Trophoblast cell (in vitro differentiated cells and primary cell): Measurements from ENCODE around the gene LRP5.

Experiments used
- DNase-seq, 2 donors: peaks; one replicate each; pipeline ENCODE4 v3.0.0-alpha.2; 2016
- H2AFZ ChIP-seq: 2 replicates; pipeline ENCODE4 v1.6.1; 2013; ENCODE audit warnings: low read length, moderate library complexity, mild to moderate bottlenecking; ENCODE audit not compliant: insufficient read depth, poor library complexity
- H2AK5ac ChIP-seq: 2 replicates; pipeline ENCODE4 v1.6.1; 2013; ENCODE audit warnings: mild to moderate bottlenecking, low read length
- H2BK120ac ChIP-seq: 2 replicates; pipeline ENCODE4 v1.6.1; 2013; ENCODE audit warnings: low read length, mild to moderate bottlenecking, moderate library complexity; ENCODE audit not compliant: insufficient read depth, poor library complexity
- H2BK12ac ChIP-seq: 2 replicates; pipeline ENCODE4 v1.6.1; 2013; ENCODE audit warnings: mild to moderate bottlenecking, low read length, moderate library complexity
- H2BK5ac ChIP-seq: 2 replicates; pipeline ENCODE4 v1.6.1; 2013; ENCODE audit warnings: low read length, low read depth, moderate library complexity, mild to moderate bottlenecking; ENCODE audit not compliant: poor library complexity
- H3K14ac ChIP-seq: 2 replicates; pipeline ENCODE4 v1.6.1; 2013; ENCODE audit warnings: mild to moderate bottlenecking, low read length
- H3K18ac ChIP-seq: 2 replicates; pipeline ENCODE4 v1.6.1; 2013; ENCODE audit warnings: mild to moderate bottlenecking, low read length
- H3K23ac ChIP-seq: 2 replicates; pipeline ENCODE4 v1.6.1; 2013; ENCODE audit warnings: low read length
- H3K27ac ChIP-seq: 2 replicates; pipeline ENCODE4 v1.5.1; 2013; ENCODE audit warnings: low read depth, mild to moderate bottlenecking, inconsistent platforms, low read length, moderate library complexity
- H3K27me3 ChIP-seq: 2 replicates; pipeline ENCODE4 v1.6.1; 2013; ENCODE audit warnings: inconsistent platforms, mild to moderate bottlenecking, low read length, moderate library complexity; ENCODE audit not compliant: insufficient read depth
- H3K36me3 ChIP-seq, 2 experiments: 1 replicate in 1 of 2; 2 replicates in 1 of 2; pipeline ENCODE4 v1.6.1; 2013; ENCODE audit warnings: low read length in 2 of 2, mild to moderate bottlenecking in 2 of 2, moderate library complexity in 1 of 2; ENCODE audit not compliant: insufficient read depth in 2 of 2, control insufficient read depth in 1 of 2
- H3K4ac ChIP-seq: 2 replicates; pipeline ENCODE4 v1.6.1; 2013; ENCODE audit warnings: low read depth, mild to moderate bottlenecking, low read length, moderate library complexity
- H3K4me1 ChIP-seq, 2 experiments: 1 replicate in 1 of 2; 2 replicates in 1 of 2; pipeline ENCODE4 v1.6.1; 2013; ENCODE audit warnings: low read length in 2 of 2, mild to moderate bottlenecking in 2 of 2, moderate library complexity in 1 of 2; ENCODE audit not compliant: insufficient read depth in 2 of 2, control insufficient read depth in 1 of 2
- H3K4me2 ChIP-seq: 2 replicates; pipeline ENCODE4 v1.6.1; 2013; ENCODE audit warnings: inconsistent platforms, mild to moderate bottlenecking, low read length, moderate library complexity
- H3K4me3 ChIP-seq: 2 replicates; pipeline ENCODE4 v1.5.1; 2013; ENCODE audit warnings: mild to moderate bottlenecking, low read depth, low read length, inconsistent platforms
- H3K79me1 ChIP-seq: one replicate; pipeline ENCODE4 v1.6.1; 2013; ENCODE audit warnings: low read length
- H3K79me2 ChIP-seq: 2 replicates; pipeline ENCODE4 v1.6.1; 2013; ENCODE audit warnings: low read length, mild to moderate bottlenecking; ENCODE audit not compliant: control insufficient read depth, insufficient read depth, poor library complexity
- H3K9ac ChIP-seq: 2 replicates; pipeline ENCODE4 v1.6.1; 2013; ENCODE audit warnings: mild to moderate bottlenecking, low read length
- H3K9me3 ChIP-seq: 2 replicates; pipeline ENCODE4 v1.6.1; 2013; ENCODE audit warnings: low read depth, mild to moderate bottlenecking, control low read depth, inconsistent platforms, low read length; ENCODE audit not compliant: insufficient read depth
- H4K12ac ChIP-seq: 2 replicates; pipeline ENCODE4 v1.6.1; 2013; ENCODE audit warnings: low read depth, mild to moderate bottlenecking, low read length, moderate library complexity
- H4K8ac ChIP-seq: 2 replicates; pipeline ENCODE4 v1.6.1; 2013; ENCODE audit warnings: low read depth, mild to moderate bottlenecking, low read length, moderate library complexity
- H4K91ac ChIP-seq: one replicate; pipeline ENCODE4 v1.6.1; 2013; ENCODE audit warnings: low read depth, mild to moderate bottlenecking, low read length, moderate library complexity
- WGBS: extraction: QIAGEN DNeasy Blood & Tissue Kit; methylation state at CpG from one replicate; pipeline ENCODE4 v1.1.7; 2013; ENCODE audit warnings: missing lambda C conversion rate; ENCODE audit not compliant: insufficient read length, insufficient coverage; ENCODE audit errors: extremely low coverage; 5-methylcytosine and 5-hydroxymethylcytosine counted together

LRP5 gene

GRCh38 chr11:68353118-68353517 is 40.7 kb downstream of the LRP5 start:
- Histone ChIP-seq H2BK12ac (peak overlapping the region; percentile 7), H3K79me2 (no peaks in the 10 kb centered on the region), H2AFZ (no peak overlapping the region), H4K8ac (no peak overlapping the region), H3K79me1 (peaks cover 11% of the 10 kb centered on the region), H3K9ac (no peak overlapping the region), H3K23ac (no peak overlapping the region), H3K9me3 (peaks cover 5% of the 10 kb centered on the region), H3K14ac (peak overlapping the region; percentile 13), H3K4ac (no peak overlapping the region), H2AK5ac (peak overlapping the region; percentile 27), H3K36me3 (peaks cover under 1 to 4% of the 10 kb centered on the region in 2 experiments), H3K4me3 (no peak overlapping the region), H3K4me1 (peaks cover 20 to 24% of the 10 kb centered on the region in 2 experiments), H3K27me3 (no peaks in the 10 kb centered on the region), H2BK5ac (no peak overlapping the region), H3K4me2 (no peak overlapping the region), H3K27ac (no peak overlapping the region), H4K91ac (peak overlapping the region; percentile 9), H2BK120ac (no peak overlapping the region), H4K12ac (no peak overlapping the region), H3K18ac (peak overlapping the region; percentile 22)
- WGBS: no CpG with 5 or more reads among the region's 7 CpGs
- DNase-seq: peak; percentile 72 to 89

GRCh38 chr11:68353669-68354068 is 41.3 kb downstream of the LRP5 start:
- Histone ChIP-seq H3K14ac (peak overlapping the region; percentile 13), H3K36me3 (peaks cover 3 to 5% of the 10 kb centered on the region in 2 experiments), H2AK5ac (peak overlapping the region; percentile 27), H3K23ac (no peak overlapping the region), H3K9me3 (peaks cover 5% of the 10 kb centered on the region), H4K8ac (peak overlapping the region; percentile 7), H3K27me3 (no peaks in the 10 kb centered on the region), H3K18ac (peak overlapping the region; percentile 22), H2BK120ac (peak overlapping the region; percentile 28), H2AFZ (no peak overlapping the region), H3K27ac (peak overlapping the region; percentile 89), H3K4me3 (no peak overlapping the region), H3K4me1 (peaks cover 20 to 24% of the 10 kb centered on the region in 2 experiments), H2BK5ac (peak overlapping the region; percentile 28), H2BK12ac (peak overlapping the region; percentile 7), H4K91ac (peak overlapping the region; percentile 9), H4K12ac (no peak overlapping the region), H3K79me1 (peaks cover 11% of the 10 kb centered on the region), H3K4me2 (peak overlapping the region; percentile 25), H3K79me2 (no peaks in the 10 kb centered on the region), H3K9ac (no peak overlapping the region), H3K4ac (no peak overlapping the region)
- DNase-seq: no peak
- no CpG with 5 or more reads among the region's 11 CpGs for WGBS

- peak overlapping the region; percentile 84 for H2BK120ac ChIP-seq
- peaks cover 5% of the 10 kb centered on the region for H3K9me3 ChIP-seq
- peak overlapping the region; percentile 68 for H2AFZ ChIP-seq
- peaks cover 3 to 12% of the 10 kb centered on the region in 2 experiments for H3K36me3 ChIP-seq
- peak; percentile 89 to 92 for DNase-seq
- H3K9ac ChIP-seq: no peak overlapping the region
- H3K23ac ChIP-seq: no peak overlapping the region
- peak overlapping the region; percentile 63 for H4K8ac ChIP-seq
- H2BK5ac ChIP-seq: peak overlapping the region; percentile 70
- peaks cover 20 to 24% of the 10 kb centered on the region in 2 experiments for H3K4me1 ChIP-seq
- peak overlapping the region; percentile 67 for H3K14ac ChIP-seq
- H3K18ac ChIP-seq: peak overlapping the region; percentile 64
- H3K4ac ChIP-seq: no peak overlapping the region
- no peak overlapping the region for H4K12ac ChIP-seq
- no peaks in the 10 kb centered on the region for H3K27me3 ChIP-seq
- H3K4me2 ChIP-seq: peak overlapping the region; percentile 25
- WGBS: no CpG with 5 or more reads among the region's 27 CpGs
- peaks cover 11% of the 10 kb centered on the region for H3K79me1 ChIP-seq
- H3K79me2 ChIP-seq: no peaks in the 10 kb centered on the region
- peak overlapping the region; percentile 83 for H4K91ac ChIP-seq
- H2BK12ac ChIP-seq: peak overlapping the region; percentile 71
- peak overlapping the region; percentile 73 for H2AK5ac ChIP-seq
- H3K27ac ChIP-seq: peak overlapping the region; percentile 89
- H3K4me3 ChIP-seq: no peak overlapping the region
These were observed 41.9 kb downstream of the LRP5 start for GRCh38 chr11:68354148-68354872.

- Histone ChIP-seq H2AFZ (no peak overlapping the region), H3K4ac (no peak overlapping the region), H4K8ac (no peak overlapping the region), H2AK5ac (peak overlapping the region; percentile 32), H4K91ac (no peak overlapping the region), H2BK12ac (peak overlapping the region; percentile 26), H3K4me2 (no peak overlapping the region), H3K23ac (no peak overlapping the region), H2BK120ac (no peak overlapping the region), H3K79me2 (no peaks in the 10 kb centered on the region), H3K18ac (no peak overlapping the region), H3K79me1 (peaks cover 11% of the 10 kb centered on the region), H3K4me1 (peaks cover 20 to 24% of the 10 kb centered on the region in 2 experiments), H3K9me3 (peaks cover 5% of the 10 kb centered on the region), H3K27me3 (no peaks in the 10 kb centered on the region), H4K12ac (no peak overlapping the region), H3K4me3 (no peak overlapping the region), H3K36me3 (peaks cover 6 to 15% of the 10 kb centered on the region in 2 experiments), H2BK5ac (no peak overlapping the region), H3K27ac (no peak overlapping the region), H3K9ac (peak overlapping the region; percentile 19), H3K14ac (no peak overlapping the region)
- no CpG with 5 or more reads among the region's 7 CpGs for WGBS
- DNase-seq: no peak
These were observed 43.1 kb downstream of the LRP5 start for GRCh38 chr11:68355471-68355870.
